Measurements from ENCODE around the gene SPECC1. TPM values are rescaled to one million over a fixed set of nuclear protein-coding genes. Genes with fewer than 3 reads are reported as not detected.
"Not testable (repeated sequence)": the region's sequence is repeated elsewhere in the genome, so short reads cannot be mapped to it uniquely, and the experiment has no call there.

Gene SPECC1, protein sequence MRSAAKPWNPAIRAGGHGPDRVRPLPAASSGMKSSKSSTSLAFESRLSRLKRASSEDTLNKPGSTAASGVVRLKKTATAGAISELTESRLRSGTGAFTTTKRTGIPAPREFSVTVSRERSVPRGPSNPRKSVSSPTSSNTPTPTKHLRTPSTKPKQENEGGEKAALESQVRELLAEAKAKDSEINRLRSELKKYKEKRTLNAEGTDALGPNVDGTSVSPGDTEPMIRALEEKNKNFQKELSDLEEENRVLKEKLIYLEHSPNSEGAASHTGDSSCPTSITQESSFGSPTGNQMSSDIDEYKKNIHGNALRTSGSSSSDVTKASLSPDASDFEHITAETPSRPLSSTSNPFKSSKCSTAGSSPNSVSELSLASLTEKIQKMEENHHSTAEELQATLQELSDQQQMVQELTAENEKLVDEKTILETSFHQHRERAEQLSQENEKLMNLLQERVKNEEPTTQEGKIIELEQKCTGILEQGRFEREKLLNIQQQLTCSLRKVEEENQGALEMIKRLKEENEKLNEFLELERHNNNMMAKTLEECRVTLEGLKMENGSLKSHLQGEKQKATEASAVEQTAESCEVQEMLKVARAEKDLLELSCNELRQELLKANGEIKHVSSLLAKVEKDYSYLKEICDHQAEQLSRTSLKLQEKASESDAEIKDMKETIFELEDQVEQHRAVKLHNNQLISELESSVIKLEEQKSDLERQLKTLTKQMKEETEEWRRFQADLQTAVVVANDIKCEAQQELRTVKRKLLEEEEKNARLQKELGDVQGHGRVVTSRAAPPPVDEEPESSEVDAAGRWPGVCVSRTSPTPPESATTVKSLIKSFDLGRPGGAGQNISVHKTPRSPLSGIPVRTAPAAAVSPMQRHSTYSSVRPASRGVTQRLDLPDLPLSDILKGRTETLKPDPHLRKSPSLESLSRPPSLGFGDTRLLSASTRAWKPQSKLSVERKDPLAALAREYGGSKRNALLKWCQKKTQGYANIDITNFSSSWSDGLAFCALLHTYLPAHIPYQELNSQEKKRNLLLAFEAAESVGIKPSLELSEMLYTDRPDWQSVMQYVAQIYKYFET
- total RNA-seq (ENCODE audit: low replicate concordance): 90.0 and 93.1 TPM in 2 replicates

GRCh38 chr17:20009302-20010098 is at the start of gene SPECC1:
Gene SPECC1 (plus strand): TSS chr17:20009359. CDS start chr17:20096652, 87,293 bp downstream.
- H3K4me2 ChIP-seq: peak within 1 kb of the TSS; percentile 97
- peaks cover 7% of the 10 kb centered on the region for H3K4me1 ChIP-seq
- no peaks in the 10 kb centered on the region for H4K20me1 ChIP-seq (ENCODE audit: low read depth)
- Mint-ChIP-seq H3K9me3 (no peaks in the 10 kb centered on the region), H3K27ac (no peak within 1 kb of the TSS), H3K27me3 (ENCODE audit: insufficient read depth, low read depth) (peaks cover 18% of the 10 kb centered on the region), H3K36me3 (no peaks in the 10 kb centered on the region), H3K4me3 (peak within 1 kb of the TSS; percentile 94), H3K4me1 (peaks cover 10% of the 10 kb centered on the region)
- peak; percentile 91 for DNase-seq (ENCODE audit: low spot score)
- peak within 1 kb of the TSS; percentile 100 for H2AFZ ChIP-seq (replicated peaks)
- H3K4me3 ChIP-seq: peak within 1 kb of the TSS; percentile 93
- H3K27me3 ChIP-seq: peaks cover 52% of the 10 kb centered on the region
- no peaks in the 10 kb centered on the region for H3K9me3 ChIP-seq (ENCODE audit: low read depth)
- no peak within 1 kb of the TSS for H3K27ac ChIP-seq
- H3F3A ChIP-seq (ENCODE audit: low read depth): peaks cover 12% of the 10 kb centered on the region
- no peaks in the 10 kb centered on the region for H3K36me3 ChIP-seq
- TF ChIP-seq EZH2phosphoT487 (IDR thresholded peaks at IDR 0.05): peak; percentile 7
- TF ChIP-seq, protein P1, sequence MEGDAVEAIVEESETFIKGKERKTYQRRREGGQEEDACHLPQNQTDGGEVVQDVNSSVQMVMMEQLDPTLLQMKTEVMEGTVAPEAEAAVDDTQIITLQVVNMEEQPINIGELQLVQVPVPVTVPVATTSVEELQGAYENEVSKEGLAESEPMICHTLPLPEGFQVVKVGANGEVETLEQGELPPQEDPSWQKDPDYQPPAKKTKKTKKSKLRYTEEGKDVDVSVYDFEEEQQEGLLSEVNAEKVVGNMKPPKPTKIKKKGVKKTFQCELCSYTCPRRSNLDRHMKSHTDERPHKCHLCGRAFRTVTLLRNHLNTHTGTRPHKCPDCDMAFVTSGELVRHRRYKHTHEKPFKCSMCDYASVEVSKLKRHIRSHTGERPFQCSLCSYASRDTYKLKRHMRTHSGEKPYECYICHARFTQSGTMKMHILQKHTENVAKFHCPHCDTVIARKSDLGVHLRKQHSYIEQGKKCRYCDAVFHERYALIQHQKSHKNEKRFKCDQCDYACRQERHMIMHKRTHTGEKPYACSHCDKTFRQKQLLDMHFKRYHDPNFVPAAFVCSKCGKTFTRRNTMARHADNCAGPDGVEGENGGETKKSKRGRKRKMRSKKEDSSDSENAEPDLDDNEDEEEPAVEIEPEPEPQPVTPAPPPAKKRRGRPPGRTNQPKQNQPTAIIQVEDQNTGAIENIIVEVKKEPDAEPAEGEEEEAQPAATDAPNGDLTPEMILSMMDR (IDR thresholded peaks at IDR 0.05): peak; percentile 89
- TF ChIP-seq EZH2 (IDR thresholded peaks at IDR 0.05): no peak
- H3K79me2 ChIP-seq (ENCODE audit: low read depth): no peaks in the 10 kb centered on the region
- H3K9ac ChIP-seq: no peak within 1 kb of the TSS

GRCh38 chr17:19962954-19963353 is 46.2 kb upstream of the SPECC1 start:
- not testable (repeated sequence) for H3K27ac ChIP-seq; H3K9me3 Mint-ChIP-seq; H3K27me3 Mint-ChIP-seq (ENCODE audit: insufficient read depth, low read depth); H3K27ac Mint-ChIP-seq; H3K4me1 Mint-ChIP-seq; H3K4me2 ChIP-seq; H2AFZ ChIP-seq (replicated peaks); H3K4me3 ChIP-seq; DNase-seq (ENCODE audit: low spot score); H3K4me1 ChIP-seq; H3K9ac ChIP-seq; H3K27me3 ChIP-seq; H3K4me3 Mint-ChIP-seq; H3K9me3 ChIP-seq (ENCODE audit: low read depth)
- Histone ChIP-seq H3F3A (ENCODE audit: low read depth) (peaks cover 13% of the 10 kb centered on the region), H3K79me2 (ENCODE audit: low read depth) (peaks cover 64% of the 10 kb centered on the region), H4K20me1 (ENCODE audit: low read depth) (peaks cover 44% of the 10 kb centered on the region), H3K36me3 (peaks cover 17% of the 10 kb centered on the region)
- H3K36me3 Mint-ChIP-seq: peaks cover 15% of the 10 kb centered on the region

DNA sequence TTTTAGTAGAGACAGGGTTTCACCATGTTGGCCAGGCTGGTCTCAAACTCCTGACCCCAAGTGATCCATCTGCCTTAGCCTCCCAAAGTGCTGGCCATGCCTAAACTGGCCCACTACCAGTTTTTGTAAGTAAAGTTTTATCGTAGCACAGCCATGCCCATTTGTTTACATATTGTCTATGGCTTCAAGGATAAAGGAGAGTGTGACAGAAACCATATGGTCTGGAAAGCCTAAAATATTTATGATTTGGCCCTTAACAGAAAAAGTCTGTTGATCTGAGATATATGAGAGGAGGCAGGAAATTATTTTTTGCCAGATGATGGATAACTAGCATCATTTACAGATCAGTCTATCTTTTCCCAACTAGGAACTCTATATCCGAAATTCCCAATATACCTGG is 36.0 kb upstream of the SPECC1 start:
- H3K27ac Mint-ChIP-seq: no peak overlapping the region
- H3K27ac ChIP-seq: no peak overlapping the region
- no peak for DNase-seq (ENCODE audit: low spot score)
- H3K9me3 ChIP-seq (ENCODE audit: low read depth): no peaks in the 10 kb centered on the region
- H3K9ac ChIP-seq: no peak overlapping the region
- peaks cover 41% of the 10 kb centered on the region for H3K36me3 Mint-ChIP-seq
- H3K4me1 Mint-ChIP-seq: peaks cover 14% of the 10 kb centered on the region
- H3K36me3 ChIP-seq: peaks cover 8% of the 10 kb centered on the region
- H3K79me2 ChIP-seq (ENCODE audit: low read depth): peaks cover 94% of the 10 kb centered on the region
- no peak overlapping the region for H3K4me2 ChIP-seq
- no peaks in the 10 kb centered on the region for H3K27me3 ChIP-seq
- peaks cover 45% of the 10 kb centered on the region for H4K20me1 ChIP-seq (ENCODE audit: low read depth)
- H3K27me3 Mint-ChIP-seq (ENCODE audit: insufficient read depth, low read depth): peaks cover 2% of the 10 kb centered on the region
- peaks cover 2% of the 10 kb centered on the region for H3K9me3 Mint-ChIP-seq
- TF ChIP-seq, protein P1 (IDR thresholded peaks at IDR 0.05): no peak
- TF ChIP-seq EZH2phosphoT487 (IDR thresholded peaks at IDR 0.05): no peak
- TF ChIP-seq EZH2 (IDR thresholded peaks at IDR 0.05): no peak
- peaks cover 6% of the 10 kb centered on the region for H3F3A ChIP-seq (ENCODE audit: low read depth)
- H3K4me3 Mint-ChIP-seq: no peak overlapping the region
- H3K4me3 ChIP-seq: no peak overlapping the region
- no peak overlapping the region for H2AFZ ChIP-seq (replicated peaks)
- H3K4me1 ChIP-seq: peaks cover 13% of the 10 kb centered on the region
